B cell (primary cell): Measurements from ENCODE around the gene SZT2. TPM values are rescaled to one million over a fixed set of nuclear protein-coding genes. Genes with fewer than 3 reads are reported as not detected.
A peak's percentile ranks its signal among the peaks of the same experiment; 100 is the strongest.

ENCODE experiments used
- ATAC-seq: fragments of 200-7000 bp; cut with Tn5 transposase; one replicate; pipeline ENCODE4 v1.10.0; 2021; ENCODE audit warnings: low read depth, mild to moderate bottlenecking, moderate number of reproducible peaks, moderate library complexity
- CTCF ChIA-PET: fragments of 350-600 bp; sonication (Branson Sonifier 250); formaldehyde crosslinking; loops from one replicate; lab custom pipeline; 2021; ENCODE audit warnings: antibody characterized with exemption, inconsistent platforms; lab: Charles Lee
- POLR2A ChIA-PET: fragments of 350-600 bp; sonication (Branson Sonifier 250); formaldehyde crosslinking; loops from one replicate; lab custom pipeline; 2021; ENCODE audit warnings: antibody characterized with exemption; lab: Charles Lee
- DNase-seq: peaks from one replicate; pipeline ENCODE4 v3.0.0; 2013
- H2AFZ ChIP-seq: 2 replicates; pipeline ENCODE4 v1.6.1; 2012; ENCODE audit warnings: mild to moderate bottlenecking, low read depth, low read length; ENCODE audit not compliant: insufficient read depth, poor library complexity, severe bottlenecking
- H3K27ac ChIP-seq, 2 donors: 1 replicate in 1 of 2; 2 replicates in 1 of 2; pipeline ENCODE4 v1.5.1; 2012 to 2013; ENCODE audit warnings: low read length in 2 of 2, mild to moderate bottlenecking in 2 of 2, moderate library complexity in 1 of 2
- H3K27me3 ChIP-seq, 4 experiments: fragments of 200-600 bp in 1 of 4; sonication (generic) in 1 of 4; replicated peaks in 1 of 4; 1 replicate in 2 of 4; 2 replicates in 2 of 4; pipeline versions ENCODE4 v1.6.1 to v1.7.0; 2013 to 2016; ENCODE audit warnings: low read length in 3 of 4, mild to moderate bottlenecking in 2 of 4, mixed read lengths in 1 of 4, moderate library complexity in 1 of 4; ENCODE audit not compliant: insufficient read depth in 4 of 4, control insufficient read depth in 3 of 4; ENCODE audit errors: control extremely low read depth in 1 of 4
- H3K36me3 ChIP-seq, 2 experiments: replicated peaks in 1 of 2; 1 replicate in 1 of 2; 2 replicates in 1 of 2; pipeline versions ENCODE4 v1.6.1 to v1.7.1; 2013; ENCODE audit warnings: low read length in 1 of 2; ENCODE audit not compliant: insufficient read depth in 2 of 2, control insufficient read depth in 1 of 2; ENCODE audit errors: control extremely low read depth in 1 of 2, extremely low read depth in 1 of 2
- H3K4me1 ChIP-seq, 2 donors: fragments of 200-600 bp in 1 of 2; sonication (generic) in 1 of 2; 1 replicate in 1 of 2; 2 replicates in 1 of 2; pipeline versions ENCODE4 v1.5.1 to v1.6.1; 2013 to 2017; ENCODE audit warnings: low read length in 2 of 2; ENCODE audit not compliant: control insufficient read depth in 2 of 2, insufficient read depth in 2 of 2
- H3K4me2 ChIP-seq: replicated peaks from 2 replicates; pipeline ENCODE3; 2012; ENCODE audit warnings: mild to moderate bottlenecking, low read depth, low read length; ENCODE audit not compliant: poor library complexity, severe bottlenecking
- H3K4me3 ChIP-seq, 5 experiments: fragments of 200-600 bp in 1 of 5; sonication (generic) in 1 of 5; 1 replicate in 3 of 5; 2 replicates in 2 of 5; pipeline versions ENCODE4 v1.5.1 to v1.7.0; 2011 to 2016; ENCODE audit warnings: low read length in 4 of 5, mild to moderate bottlenecking in 4 of 5, low read depth in 2 of 5, control low read depth in 1 of 5, moderate library complexity in 1 of 5; ENCODE audit not compliant: insufficient read depth in 1 of 5; ENCODE audit errors: control extremely low read depth in 1 of 5, extremely low read depth in 1 of 5
- H3K79me2 ChIP-seq: fragments of 200-600 bp; sonication (generic); one replicate; pipeline ENCODE4 v1.6.0; 2016; ENCODE audit warnings: low read length; ENCODE audit not compliant: control insufficient read depth, insufficient read depth
- H3K9ac ChIP-seq: fragments of 200-600 bp; sonication (generic); 2 replicates; pipeline ENCODE4 v1.6.1; 2017; ENCODE audit warnings: mild to moderate bottlenecking, low read length, moderate library complexity
- H3K9me3 ChIP-seq, 3 donors: one replicate each; pipeline versions ENCODE4 v1.6.1 to v1.7.1; 2013; ENCODE audit warnings: low read length in 2 of 3; ENCODE audit not compliant: control insufficient read depth in 2 of 3, insufficient read depth in 1 of 3; ENCODE audit errors: control extremely low read depth in 1 of 3
- H4K20me1 ChIP-seq: 2 replicates; pipeline ENCODE4 v1.6.0; 2012; ENCODE audit warnings: mild to moderate bottlenecking, low read length; ENCODE audit not compliant: insufficient read depth, control insufficient read depth, poor library complexity, severe bottlenecking
- H3K27ac Mint-ChIP-seq: one replicate; pipeline ENCODE4 v1.8.0; 2021; ENCODE audit warnings: mixed read lengths
- H3K27me3 Mint-ChIP-seq: one replicate; pipeline ENCODE4 v1.8.0; 2021; ENCODE audit warnings: mixed read lengths
- H3K4me1 Mint-ChIP-seq: one replicate; pipeline ENCODE4 v1.8.0; 2021; ENCODE audit warnings: mixed read lengths
- H3K4me3 Mint-ChIP-seq: one replicate; pipeline ENCODE4 v1.8.0; 2021; ENCODE audit warnings: mixed read lengths
- H3K9me3 Mint-ChIP-seq: one replicate; pipeline ENCODE4 v1.8.0; 2022; ENCODE audit warnings: mixed read lengths; ENCODE audit not compliant: insufficient read depth
- CTCF ChIP-seq: fragments of 200-600 bp; IDR thresholded peaks from one replicate; pipeline ENCODE4 v1.8.0; 2022; ENCODE audit warnings: antibody characterized with exemption, mild to moderate bottlenecking
- EZH2 ChIP-seq: IDR thresholded peaks from 2 replicates; pipeline ENCODE4 v1.6.1; 2012; ENCODE audit warnings: borderline replicate concordance, low read depth, mild to moderate bottlenecking, moderate library complexity, low read length; ENCODE audit not compliant: insufficient read depth, poor library complexity, severe bottlenecking
- WGBS: methylation state at CpG from one replicate; pipeline ENCODE4 v1.1.5; 2013; ENCODE audit warnings: missing lambda C conversion rate; ENCODE audit not compliant: insufficient coverage; 5-methylcytosine and 5-hydroxymethylcytosine counted together
- intact Hi-C: fragments of 100-400 bp; cut with micrococcal nuclease; formaldehyde crosslinking; loops from one replicate; pipeline ENCODE4 v1.10.0; 2022
- polyA plus RNA-seq: library from polyadenylated mRNA; depleted of rRNA; stranded (reverse); fragments of >200 nt; gene quantifications from 2 replicates; pipeline ENCODE4 v1.2.3, GENCODE V29; 2012
- total RNA-seq, 2 donors: library from RNA; stranded (reverse); fragments of 120-200 nt in 1 of 2; gene quantifications; 1 replicate in 1 of 2; 2 replicates in 1 of 2; pipeline versions ENCODE4 v1.2.3 to v1.2.4, GENCODE V29; 2013 to 2022

SZT2 gene
- total and polyA plus RNA-seq, 2 donors (not counting 1 experiment from before 2014, with no cell fraction given) = 41.4 to 197 TPM

DNA sequence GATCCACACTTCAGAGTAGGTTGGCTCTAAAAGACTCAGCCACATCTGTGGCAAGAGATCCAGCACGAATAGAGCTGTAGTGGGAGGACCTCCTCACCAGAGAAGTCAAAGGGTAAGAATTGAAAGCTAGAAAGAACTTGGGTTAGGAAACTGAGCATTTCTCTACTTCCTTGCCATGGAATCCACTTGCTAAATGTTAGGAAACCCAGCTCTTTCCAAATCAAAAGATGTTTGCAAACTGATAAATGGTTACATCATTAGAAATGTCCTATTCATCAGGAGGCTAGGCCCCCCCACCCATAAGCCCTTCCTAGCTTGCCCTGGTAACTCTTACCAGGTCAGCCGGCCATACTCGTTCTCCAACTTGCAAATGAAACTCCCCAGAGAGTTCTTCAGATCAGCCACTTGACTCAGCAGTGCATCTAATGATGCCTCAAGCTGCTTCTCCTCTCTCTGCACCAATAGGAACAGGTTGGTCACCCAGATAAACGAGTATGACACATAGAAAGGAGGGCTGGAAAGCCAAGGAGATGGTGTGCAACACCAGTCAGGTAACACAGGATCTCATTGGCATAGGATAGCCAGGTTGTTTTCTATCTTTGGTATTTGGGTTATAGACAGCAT, 1.6 kb upstream of the SZT2 start:
- H3K4me1 ChIP-seq = peaks cover 20 to 24% of the 10 kb centered on the region in 2 donors
- Mint-ChIP-seq H3K9me3 (no peaks in the 10 kb centered on the region), H3K27ac (peak overlapping the region; percentile 42), H3K4me3 (peak overlapping the region; percentile 100), H3K4me1 (peaks cover 39% of the 10 kb centered on the region), H3K27me3 (no peaks in the 10 kb centered on the region)
- H3K9me3 ChIP-seq = no peaks in the 10 kb centered on the region
- no peak overlapping the region for H3K27ac ChIP-seq
- H3K36me3 ChIP-seq = peaks cover 3 to 48% of the 10 kb centered on the region in 2 experiments
- CTCF ChIA-PET = interaction anchor here (0.8 to 4.1 kb wide), 3 partner anchors 20 to 163 kb away, joined by 3 to 17 read pairs (median 3); partner anchors contain the start of gene ELOVL1
- H3K9ac ChIP-seq = no peak overlapping the region
- H4K20me1 ChIP-seq = peaks cover 12% of the 10 kb centered on the region
- H3K4me3 ChIP-seq = no peak overlapping the region
- DNase-seq (no peak), ATAC-seq (no peak)
- POLR2A ChIA-PET = interaction anchor here (1.5 to 3.1 kb wide), 3 partner anchors 20 to 621 kb away, joined by 3 to 23 read pairs (median 10); partner anchors contain the start of genes C1orf50, CDC20, ELOVL1 and P3H1
- intact Hi-C loops = no loop called here
- H3K79me2 ChIP-seq = peaks cover 38% of the 10 kb centered on the region
- WGBS = 83% methylated on average over 2 of the region's 4 CpGs
- peak overlapping the region; percentile 80 for H3K4me2 ChIP-seq
- no peak for TF ChIP-seq CTCF
- TF ChIP-seq EZH2 = no peak
- no peaks in the 10 kb centered on the region for H3K27me3 ChIP-seq
- no peak overlapping the region for H2AFZ ChIP-seq

- no peak for ATAC-seq
- no peaks in the 10 kb centered on the region for H3K9me3 ChIP-seq
These were observed 1.1 kb upstream of the SZT2 start for GRCh38 chr1:43388613-43389012.

More at GRCh38 chr1:43388613-43389012, 1.1 kb upstream of the SZT2 start:
- peaks cover 41% of the 10 kb centered on the region for H3K4me1 Mint-ChIP-seq
- DNase-seq = no peak
- H3K79me2 ChIP-seq = peaks cover 42% of the 10 kb centered on the region
- no peaks in the 10 kb centered on the region for H3K27me3 Mint-ChIP-seq
- H3K27ac Mint-ChIP-seq = peak overlapping the region; percentile 42
- H3K4me2 ChIP-seq = peak overlapping the region; percentile 80
- peaks cover 3 to 43% of the 10 kb centered on the region in 2 experiments for H3K36me3 ChIP-seq
- intact Hi-C loops = loop anchor here (1.0 kb wide), 3 partner anchors 20 to 216 kb away; partner anchors contain the start of genes CDC20, CFAP57, EBNA1BP2 and ELOVL1
- 73% methylated on average over 3 of the region's 3 CpGs for WGBS
- CTCF ChIA-PET = interaction anchor here (1.1 to 4.1 kb wide), 4 partner anchors 20 to 163 kb away, joined by 3 to 17 read pairs (median 10); partner anchors contain the start of gene ELOVL1
- H3K9me3 Mint-ChIP-seq = no peaks in the 10 kb centered on the region
- POLR2A ChIA-PET = interaction anchor here (1.5 to 3.1 kb wide), 3 partner anchors 21 to 622 kb away, joined by 3 to 23 read pairs (median 10); partner anchors contain the start of genes C1orf50, CDC20, ELOVL1 and P3H1
- peak overlapping the region in 3 of 5 experiments; percentile 91 to 96 (median 92) for H3K4me3 ChIP-seq
- TF ChIP-seq EZH2 (no peak), CTCF (no peak)
- peak overlapping the region; percentile 85 for H3K9ac ChIP-seq
- no peaks in the 10 kb centered on the region for H3K27me3 ChIP-seq
- peaks cover 20 to 24% of the 10 kb centered on the region in 2 donors for H3K4me1 ChIP-seq
- H2AFZ ChIP-seq = no peak overlapping the region
- peak overlapping the region; percentile 100 for H3K4me3 Mint-ChIP-seq
- H4K20me1 ChIP-seq = peaks cover 12% of the 10 kb centered on the region
- no peak overlapping the region for H3K27ac ChIP-seq
